Activated T-helper 9 cell treated with anti-CD3 and anti-CD28 coated beads, Interleukin-2, amount 50 U/mL, for 16 hours (primary cell): ENCODE data around the gene MINDY3.

Experiments
- DNase-seq: peaks from one replicate; pipeline ENCODE4 v3.0.0-alpha.2; 2020; ENCODE audit warnings: low read depth

The MINDY3 gene

GRCh38 chr10:15805395-15806058 is 54.8 kb downstream of the MINDY3 start:
- no peak for DNase-seq

- no peak for DNase-seq
Observed at GRCh38 chr10:15804109-15804508, 56.2 kb downstream of the MINDY3 start.

- DNase-seq = no peak
Observed at GRCh38 chr10:15802375-15802949, 57.8 kb downstream of the MINDY3 start.

GRCh38 chr10:15801641-15802040 is 58.7 kb downstream of the MINDY3 start:
- no peak for DNase-seq

- DNase-seq = no peak
Observed at GRCh38 chr10:15801147-15801546, 59.2 kb downstream of the MINDY3 start.

GRCh38 chr10:15797346-15797745 is 63.0 kb downstream of the MINDY3 start:
- DNase-seq = no peak

- DNase-seq = no peak
Observed at GRCh38 chr10:15796762-15797161, 63.5 kb downstream of the MINDY3 start.

- DNase-seq = no peak
Observed at GRCh38 chr10:15796098-15796759, 64.1 kb downstream of the MINDY3 start.

- no peak for DNase-seq
Observed at GRCh38 chr10:15795036-15795792, 65.1 kb downstream of the MINDY3 start.

- no peak for DNase-seq
Observed at GRCh38 chr10:15794569-15794968, 65.7 kb downstream of the MINDY3 start.

GRCh38 chr10:15793664-15794063 is 66.6 kb downstream of the MINDY3 start:
- no peak for DNase-seq

GRCh38 chr10:15792777-15793176 is 67.5 kb downstream of the MINDY3 start:
- no peak for DNase-seq

- no peak for DNase-seq
Observed at GRCh38 chr10:15791816-15792524, 68.3 kb downstream of the MINDY3 start.

GRCh38 chr10:15789793-15790525 is 70.3 kb downstream of the MINDY3 start:
- no peak for DNase-seq

- no peak for DNase-seq
Observed at GRCh38 chr10:15787426-15787825, 72.9 kb downstream of the MINDY3 start.

- DNase-seq = no peak
Observed at GRCh38 chr10:15784662-15785300, 75.5 kb downstream of the MINDY3 start.

GRCh38 chr10:15783941-15784636 is 76.2 kb downstream of the MINDY3 start:
- no peak for DNase-seq

- DNase-seq = no peak
Observed at GRCh38 chr10:15782851-15783250, 77.5 kb downstream of the MINDY3 start.

GRCh38 chr10:15781381-15781960 is 78.8 kb downstream of the MINDY3 start:
- DNase-seq = no peak
